IMR-90 (cell line): ENCODE data around the gene ARAP1.

ENCODE experiments used
- CTCF ChIP-seq: conservative IDR thresholded peaks from 2 replicates; pipeline ENCODE4 v1.5.1; 2012; ENCODE audit warnings: mild to moderate bottlenecking, low read depth, low read length, improper control_type of control experiment
- RAD21 ChIP-seq: IDR thresholded peaks from 2 replicates; pipeline ENCODE4 v1.6.1; 2012; ENCODE audit warnings: low read length, improper control_type of control experiment

GRCh38 chr11:72764503-72764902 is 12.3 kb upstream of the ARAP1 start:
- no peak for TF ChIP-seq CTCF
- TF ChIP-seq RAD21: no peak
